ENCODE measurements around the gene HYI. TPM values are rescaled to one million over a fixed set of nuclear protein-coding genes. Genes with fewer than 3 reads are reported as not detected.

The HYI gene
- total RNA-seq, 1 donor from 2014 or later = 56.4 TPM

GRCh38 chr1:43434256-43434655 lies 19.5 kb downstream of the HYI start:
- TF ChIP-seq, protein P1, sequence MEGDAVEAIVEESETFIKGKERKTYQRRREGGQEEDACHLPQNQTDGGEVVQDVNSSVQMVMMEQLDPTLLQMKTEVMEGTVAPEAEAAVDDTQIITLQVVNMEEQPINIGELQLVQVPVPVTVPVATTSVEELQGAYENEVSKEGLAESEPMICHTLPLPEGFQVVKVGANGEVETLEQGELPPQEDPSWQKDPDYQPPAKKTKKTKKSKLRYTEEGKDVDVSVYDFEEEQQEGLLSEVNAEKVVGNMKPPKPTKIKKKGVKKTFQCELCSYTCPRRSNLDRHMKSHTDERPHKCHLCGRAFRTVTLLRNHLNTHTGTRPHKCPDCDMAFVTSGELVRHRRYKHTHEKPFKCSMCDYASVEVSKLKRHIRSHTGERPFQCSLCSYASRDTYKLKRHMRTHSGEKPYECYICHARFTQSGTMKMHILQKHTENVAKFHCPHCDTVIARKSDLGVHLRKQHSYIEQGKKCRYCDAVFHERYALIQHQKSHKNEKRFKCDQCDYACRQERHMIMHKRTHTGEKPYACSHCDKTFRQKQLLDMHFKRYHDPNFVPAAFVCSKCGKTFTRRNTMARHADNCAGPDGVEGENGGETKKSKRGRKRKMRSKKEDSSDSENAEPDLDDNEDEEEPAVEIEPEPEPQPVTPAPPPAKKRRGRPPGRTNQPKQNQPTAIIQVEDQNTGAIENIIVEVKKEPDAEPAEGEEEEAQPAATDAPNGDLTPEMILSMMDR (IDR thresholded peaks at IDR 0.05) = no peak
- Histone ChIP-seq H3K27me3 (no peaks in the 10 kb centered on the region), H3K4me3 (no peak overlapping the region), H3K36me3 (peaks cover 53 to 72% of the 10 kb centered on the region in 2 donors), H3K4me1 (no peaks in the 10 kb centered on the region), H3K27ac (no peak overlapping the region), H3K9me3 (no peaks in the 10 kb centered on the region)
- DNase-seq (ENCODE audit: low spot score in 2 of 2) = peak in 1 of 2 donors; percentile 47
- intact Hi-C loops (cut with DNase I) = no loop called here

DNA sequence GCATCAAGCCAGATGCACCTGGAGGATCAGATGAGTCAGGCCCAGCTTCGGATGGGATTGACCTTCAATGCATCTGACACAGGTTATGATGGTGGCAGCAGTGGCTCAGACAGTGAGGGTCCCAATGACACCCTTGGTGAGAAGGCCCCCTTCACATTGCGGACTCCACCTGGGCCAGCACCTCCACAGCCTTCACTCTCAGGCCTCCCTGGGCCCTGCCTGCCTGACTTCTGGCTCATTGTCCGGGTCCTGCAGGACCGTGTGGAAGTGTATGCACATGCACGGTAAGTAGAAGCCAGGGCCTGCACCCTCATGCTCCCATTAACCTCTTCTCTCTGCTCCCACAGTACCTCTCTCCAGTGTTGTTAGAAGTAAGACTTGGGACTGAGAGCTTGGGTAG lies 20.8 kb downstream of the HYI start:
- no peaks in the 10 kb centered on the region for H3K4me1 ChIP-seq
- no peaks in the 10 kb centered on the region for H3K9me3 ChIP-seq
- intact Hi-C loops (cut with DNase I) = no loop called here
- DNase-seq (ENCODE audit: low spot score in 2 of 2) = peak in 1 of 2 donors; percentile 60
- H3K36me3 ChIP-seq = peaks cover 56 to 73% of the 10 kb centered on the region in 2 donors
- TF ChIP-seq, protein P1 (IDR thresholded peaks at IDR 0.05) = no peak
- no peak overlapping the region for H3K27ac ChIP-seq
- no peaks in the 10 kb centered on the region for H3K27me3 ChIP-seq
- no peak overlapping the region for H3K4me3 ChIP-seq

DNA sequence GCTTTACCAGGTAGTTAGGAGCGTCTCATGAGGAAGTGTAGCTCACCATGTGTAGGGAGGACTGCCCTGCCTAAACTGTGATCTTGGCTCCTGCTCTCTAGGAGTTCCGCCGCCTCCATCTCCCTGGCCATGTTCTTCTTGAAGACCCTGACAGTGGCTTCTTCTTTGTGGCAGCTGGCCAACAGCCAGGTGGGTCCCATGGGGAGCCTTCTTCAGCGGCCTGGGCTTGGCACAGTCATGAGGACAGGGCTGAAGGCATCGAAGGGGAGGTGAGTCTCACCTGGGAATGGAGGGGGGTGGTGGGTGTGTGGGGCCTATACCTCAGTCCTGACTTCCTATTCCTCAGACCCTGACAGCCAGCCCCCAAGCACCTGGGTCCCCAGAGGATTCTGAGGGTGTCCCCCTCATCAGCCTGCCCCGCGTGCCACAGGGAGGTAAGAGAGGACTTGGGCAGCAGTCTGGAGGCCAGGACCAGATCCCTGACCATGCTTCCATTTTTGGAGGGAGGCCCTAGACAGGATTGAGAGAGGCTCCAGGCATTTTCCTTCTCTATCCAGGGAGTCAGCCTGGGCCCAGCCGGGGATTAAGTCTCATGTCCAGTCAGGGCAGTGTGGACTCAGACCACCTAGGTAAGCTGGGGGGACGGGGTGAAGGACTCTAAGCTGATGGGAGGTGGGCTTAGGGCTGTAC lies 21.4 kb downstream of the HYI start:
- TF ChIP-seq, protein P1 (IDR thresholded peaks at IDR 0.05) = no peak
- intact Hi-C loops (cut with DNase I) = no loop called here
- Histone ChIP-seq H3K36me3 (peaks cover 62 to 74% of the 10 kb centered on the region in 2 donors), H3K4me1 (no peaks in the 10 kb centered on the region), H3K9me3 (no peaks in the 10 kb centered on the region), H3K27me3 (no peaks in the 10 kb centered on the region), H3K4me3 (no peak overlapping the region), H3K27ac (no peak overlapping the region)
- DNase-seq (ENCODE audit: low spot score in 2 of 2) = peak in 1 of 2 donors; percentile 60

DNA sequence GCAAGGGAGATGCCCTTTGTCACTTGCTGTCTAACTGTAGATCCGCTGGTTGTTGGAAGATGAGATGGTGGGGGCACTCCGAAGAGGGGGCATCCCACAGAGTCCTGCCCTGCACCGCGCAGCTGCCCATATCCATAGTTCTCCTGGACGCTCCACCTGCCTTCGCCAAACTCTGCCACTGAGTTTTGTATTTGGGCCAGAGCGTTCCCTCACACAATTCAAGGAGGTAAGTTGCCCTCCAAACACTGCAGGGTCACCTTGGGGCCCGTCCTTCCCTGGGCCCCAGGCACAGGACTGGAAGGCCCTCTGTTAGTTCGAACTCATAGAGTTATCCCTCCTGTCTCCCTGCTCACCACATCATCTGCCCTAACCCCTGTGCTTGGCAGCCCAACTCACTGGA lies 22.1 kb downstream of the HYI start:
- H3K27me3 ChIP-seq = no peaks in the 10 kb centered on the region
- H3K4me1 ChIP-seq = no peaks in the 10 kb centered on the region
- intact Hi-C loops (cut with DNase I) = no loop called here
- DNase-seq (ENCODE audit: low spot score in 2 of 2) = no peak
- no peaks in the 10 kb centered on the region for H3K9me3 ChIP-seq
- no peak overlapping the region for H3K27ac ChIP-seq
- H3K4me3 ChIP-seq = no peak overlapping the region
- peaks cover 68 to 80% of the 10 kb centered on the region in 2 donors for H3K36me3 ChIP-seq
- TF ChIP-seq, protein P1 (IDR thresholded peaks at IDR 0.05) = no peak

DNA sequence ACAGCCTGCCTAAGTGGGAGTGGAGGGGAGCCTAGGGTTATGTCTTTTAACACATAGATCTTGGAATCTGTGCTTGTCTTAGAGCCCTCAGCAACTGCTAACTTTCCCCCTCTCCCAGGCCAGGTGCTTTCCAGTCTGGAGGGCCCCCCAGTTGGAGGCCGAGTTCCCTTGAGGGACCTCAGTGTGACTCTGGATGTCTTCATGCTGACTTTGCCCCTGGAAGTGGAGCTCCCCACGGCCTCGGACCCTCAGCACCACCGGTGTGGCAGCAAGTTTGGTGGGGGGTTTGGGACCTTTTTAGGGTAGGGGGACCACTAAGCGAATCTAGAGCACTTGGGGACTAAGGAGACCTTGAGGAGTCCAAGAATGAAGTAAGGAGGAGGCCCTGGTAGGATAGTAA lies 22.9 kb downstream of the HYI start:
- Histone ChIP-seq H3K4me1 (no peaks in the 10 kb centered on the region), H3K36me3 (peaks cover 75 to 88% of the 10 kb centered on the region in 2 donors), H3K27me3 (no peaks in the 10 kb centered on the region), H3K4me3 (no peak overlapping the region), H3K27ac (no peak overlapping the region), H3K9me3 (no peaks in the 10 kb centered on the region)
- TF ChIP-seq, protein P1 (IDR thresholded peaks at IDR 0.05) = no peak
- intact Hi-C loops (cut with DNase I) = no loop called here
- no peak for DNase-seq (ENCODE audit: low spot score in 2 of 2)
